IMR-90 (cell line): ENCODE results near the gene BLZF1. TPM values are rescaled to one million over a fixed set of nuclear protein-coding genes. Genes with fewer than 3 reads are reported as not detected.

Experiments
- ATAC-seq: fragments of 200-7000 bp; cut with Tn5 transposase; 2 replicates; pipeline ENCODE4 v1.9.1; 2020; ENCODE audit warnings: low read depth, mild to moderate bottlenecking, moderate library complexity
- BruUV-seq: library from RNA; stranded (reverse); fragments of 400-500 nt; replicated peaks from 2 replicates; lab custom pipeline; 2021; lab: Mats Ljungman, UMichigan
- CTCF ChIA-PET: fragments of 300-600 bp; formaldehyde crosslinking; extraction: SDS; loops from one replicate; lab custom pipeline; 2021; ENCODE audit warnings: antibody characterized with exemption; lab: Yijun Ruan, JAX
- POLR2A ChIA-PET: fragments of 300-600 bp; sonication (Branson Sonifier 250); formaldehyde crosslinking; loops from one replicate; lab custom pipeline; 2022; ENCODE audit warnings: antibody characterized with exemption; ENCODE audit not compliant: unreplicated experiment; lab: Charles Lee
- DNase-seq: peaks from one replicate; pipeline ENCODE4 v3.0.0; 2013
- H2AFZ ChIP-seq: replicated peaks from 2 replicates; pipeline ENCODE3; 2013; ENCODE audit warnings: low read length, mild to moderate bottlenecking; ENCODE audit not compliant: poor library complexity
- H2AK5ac ChIP-seq: 2 replicates; pipeline ENCODE4 v1.6.1; 2013; ENCODE audit warnings: low read depth, low read length, inconsistent platforms
- H2AK9ac ChIP-seq: replicated peaks from 2 replicates; pipeline ENCODE3; 2013; ENCODE audit warnings: mild to moderate bottlenecking, low read depth, low read length, moderate library complexity; ENCODE audit not compliant: poor library complexity
- H2BK120ac ChIP-seq: 2 replicates; pipeline ENCODE4 v1.6.1; 2013; ENCODE audit warnings: low read depth, low read length, inconsistent platforms
- H2BK15ac ChIP-seq: 3 replicates; pipeline ENCODE4 v1.6.1; 2013; ENCODE audit warnings: low read depth, low read length, inconsistent platforms
- H2BK20ac ChIP-seq: 2 replicates; pipeline ENCODE4 v1.6.1; 2013; ENCODE audit warnings: low read depth, mild to moderate bottlenecking, inconsistent platforms, low read length, moderate library complexity
- H2BK5ac ChIP-seq: 2 replicates; pipeline ENCODE4 v1.6.1; 2013; ENCODE audit warnings: mild to moderate bottlenecking, low read depth, low read length, inconsistent platforms; ENCODE audit not compliant: poor library complexity, severe bottlenecking
- H3K14ac ChIP-seq: replicated peaks from 2 replicates; pipeline ENCODE4 v1.6.1; 2013; ENCODE audit warnings: low read depth, low read length, inconsistent platforms
- H3K18ac ChIP-seq: 2 replicates; pipeline ENCODE4 v1.6.1; 2013; ENCODE audit warnings: low read depth, low read length, control low read depth
- H3K23ac ChIP-seq: 2 replicates; pipeline ENCODE4 v1.6.1; 2013; ENCODE audit warnings: low read depth, low read length, inconsistent platforms
- H3K27ac ChIP-seq: 2 replicates; pipeline ENCODE4 v1.5.1; 2013; ENCODE audit warnings: mild to moderate bottlenecking, control low read depth, low read length; ENCODE audit not compliant: insufficient read depth
- H3K27me3 ChIP-seq: 2 replicates; pipeline ENCODE4 v1.6.1; 2013; ENCODE audit warnings: low read length; ENCODE audit not compliant: control insufficient read depth, insufficient read depth
- H3K36me3 ChIP-seq: 2 replicates; pipeline ENCODE4 v1.6.1; 2013; ENCODE audit warnings: low read length, mixed read lengths; ENCODE audit not compliant: control insufficient read depth, insufficient read depth
- H3K4ac ChIP-seq: 2 replicates; pipeline ENCODE4 v1.6.1; 2013; ENCODE audit warnings: low read depth, low read length, inconsistent platforms
- H3K4me1 ChIP-seq: 2 replicates; pipeline ENCODE4 v1.6.1; 2013; ENCODE audit warnings: low read length, mixed read lengths; ENCODE audit not compliant: control insufficient read depth, insufficient read depth
- H3K4me2 ChIP-seq: 2 replicates; pipeline ENCODE4 v1.6.1; 2013; ENCODE audit warnings: low read depth, mild to moderate bottlenecking, control low read depth, low read length, moderate library complexity
- H3K4me3 ChIP-seq: 2 replicates; pipeline ENCODE4 v1.5.1; 2013; ENCODE audit warnings: low read depth, mild to moderate bottlenecking, control low read depth, low read length, moderate library complexity; ENCODE audit not compliant: insufficient read depth
- H3K56ac ChIP-seq: 2 replicates; pipeline ENCODE4 v1.6.1; 2013; ENCODE audit warnings: low read length, inconsistent platforms; ENCODE audit not compliant: insufficient read depth; ENCODE audit errors: extremely low read depth
- H3K79me1 ChIP-seq, 2 experiments: 2 replicates each; pipeline ENCODE4 v1.6.1; 2013; ENCODE audit warnings: low read length in 2 of 2, inconsistent platforms in 1 of 2, low read depth in 1 of 2
- H3K9ac ChIP-seq: 2 replicates; pipeline ENCODE4 v1.6.1; 2013; ENCODE audit warnings: low read depth, low read length, control low read depth
- H3K9me1 ChIP-seq: 2 replicates; pipeline ENCODE4 v1.6.1; 2013; ENCODE audit warnings: low read length, inconsistent platforms; ENCODE audit not compliant: insufficient read depth
- H3K9me3 ChIP-seq: 2 replicates; pipeline ENCODE4 v1.6.1; 2013; ENCODE audit warnings: low read length; ENCODE audit not compliant: control insufficient read depth, insufficient read depth
- H4K20me1 ChIP-seq: 2 replicates; pipeline ENCODE4 v1.6.1; 2013; ENCODE audit warnings: low read length, inconsistent platforms; ENCODE audit not compliant: insufficient read depth
- H4K5ac ChIP-seq: 2 replicates; pipeline ENCODE4 v1.6.1; 2013; ENCODE audit warnings: mild to moderate bottlenecking, low read depth, low read length, control low read depth
- H4K8ac ChIP-seq, 2 experiments: 2 replicates each; pipeline ENCODE4 v1.6.1; 2013; ENCODE audit warnings: low read depth in 2 of 2, low read length in 2 of 2, control low read depth in 1 of 2, inconsistent platforms in 1 of 2
- H4K91ac ChIP-seq: 2 replicates; pipeline ENCODE4 v1.6.1; 2013; ENCODE audit warnings: low read depth, low read length, inconsistent platforms; ENCODE audit not compliant: insufficient read depth
- CEBPB ChIP-seq: IDR thresholded peaks from 2 replicates; pipeline ENCODE4 v1.6.1; 2012; ENCODE audit warnings: low read depth, low read length, improper control_type of control experiment
- CHD1 ChIP-seq: IDR thresholded peaks from 2 replicates; pipeline ENCODE4 v1.6.1; 2012; ENCODE audit warnings: low read depth, low read length, improper control_type of control experiment
- FOS ChIP-seq: fragments of 150-350 bp; IDR thresholded peaks from 2 replicates; pipeline ENCODE4 v1.6.1; 2016; ENCODE audit warnings: low read depth, low read length
- MAZ ChIP-seq: IDR thresholded peaks from 2 replicates; pipeline ENCODE4 v1.6.1; 2012; ENCODE audit warnings: low read depth, mild to moderate bottlenecking, low read length, improper control_type of control experiment, moderate library complexity, borderline replicate concordance
- MXI1 ChIP-seq: IDR thresholded peaks from 2 replicates; pipeline ENCODE4 v1.6.1; 2012; ENCODE audit warnings: low read depth, mild to moderate bottlenecking, low read length, moderate library complexity, borderline replicate concordance
- RAD21 ChIP-seq: IDR thresholded peaks from 2 replicates; pipeline ENCODE4 v1.6.1; 2012; ENCODE audit warnings: low read length, improper control_type of control experiment
- RFX5 ChIP-seq: IDR thresholded peaks from 2 replicates; pipeline ENCODE4 v1.8.0; 2012; ENCODE audit warnings: low read depth, mild to moderate bottlenecking, low read length, moderate library complexity
- SMC3 ChIP-seq: fragments of 150-350 bp; IDR thresholded peaks from 2 replicates; pipeline ENCODE4 v1.6.1; 2016; ENCODE audit warnings: low read depth, mild to moderate bottlenecking, antibody characterized with exemption, low read length, moderate library complexity
- WGBS, 2 experiments: methylation state at CpG; one replicate each; pipeline versions ENCODE4 v1.1.5 to v1.1.7; 2013; ENCODE audit warnings: missing lambda C conversion rate in 2 of 2; ENCODE audit not compliant: insufficient read length in 1 of 2; ENCODE audit errors: extremely low coverage in 2 of 2; 5-methylcytosine and 5-hydroxymethylcytosine counted together
- dilution Hi-C: fragments of 300-500 bp; cut with HindIII; formaldehyde crosslinking; loops from one replicate; pipeline ENCODE4 v1.14.3; 2018; ENCODE audit warnings: low sequenced_read_pairs; ENCODE audit not compliant: unreplicated experiment
- in situ Hi-C: fragments of 300-500 bp; cut with MboI; formaldehyde crosslinking; loops from 3 replicates; pipeline ENCODE4 v1.14.3; 2019; ENCODE audit warnings: low sequenced_read_pairs, inconsistent platforms, mixed read lengths
- intact Hi-C: fragments of 100-400 bp; cut with micrococcal nuclease; formaldehyde crosslinking; loops from 2 replicates; pipeline ENCODE4 v1.10.0; 2022
- polyA plus RNA-seq, 3 experiments: library from polyadenylated mRNA; depleted of rRNA; stranded (reverse); fragments of >200 nt; gene quantifications; 2 replicates each; pipeline ENCODE4 v1.2.3, GENCODE V29; 2012; ENCODE audit warnings: low replicate concordance in 1 of 3
- total RNA-seq: library from RNA; depleted of rRNA; stranded (reverse); fragments of >200 nt; gene quantifications from 2 replicates; pipeline ENCODE4 v1.2.3, GENCODE V29; 2012
- TF ChIP-seq, protein P1 (sequence below): fragments of 150-350 bp; IDR thresholded peaks from 2 replicates; pipeline ENCODE4 v1.6.1; 2016; ENCODE audit warnings: low read depth, mild to moderate bottlenecking, low read length, moderate library complexity, borderline replicate concordance

The BLZF1 gene
- total and polyA plus RNA-seq, 2 of the 4 experiments (the other 2 are of a cell fraction): 14.2 to 24.2 TPM

DNA sequence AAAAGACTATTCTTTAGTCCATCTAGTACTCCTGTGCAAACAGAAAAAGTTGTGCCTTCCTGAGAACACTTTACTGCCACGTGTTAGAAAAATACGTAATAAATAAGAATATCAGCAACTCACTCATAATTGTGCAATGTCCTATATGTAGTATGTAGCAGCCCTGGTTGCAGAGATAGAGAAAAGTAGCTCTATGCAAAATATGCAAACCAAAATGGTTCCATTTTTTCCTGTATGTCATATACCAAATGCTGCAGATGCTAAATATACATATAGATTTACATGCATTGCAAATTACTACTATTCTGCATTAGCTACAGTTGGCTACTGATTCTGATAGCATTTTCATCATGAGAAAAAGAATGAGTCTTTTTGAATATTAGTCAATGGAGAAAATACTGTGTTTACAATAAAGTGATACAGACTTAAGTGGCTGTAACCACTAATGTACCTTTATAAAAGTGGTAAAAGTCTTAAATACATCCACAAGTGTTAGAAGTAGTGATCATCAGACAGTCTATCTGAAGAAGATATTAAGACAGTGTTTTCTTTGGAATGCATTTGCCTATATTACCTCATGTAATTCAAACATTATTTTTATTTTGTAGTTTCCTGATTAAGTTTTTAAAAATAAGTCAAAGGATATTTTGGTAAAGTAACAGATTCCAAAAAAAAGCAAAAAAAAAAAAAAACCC is 20.2 kb upstream of the BLZF1 start:
- no peak overlapping the region for H3K27ac ChIP-seq
- no peaks in the 10 kb centered on the region for H3K4me1 ChIP-seq
- dilution Hi-C loops (no loop called here), intact Hi-C loops (loop anchor here (1.0 to 10.0 kb wide), 5 partner anchors 241 to 1005 kb away; partner anchors contain the start of gene ATP1B1), in situ Hi-C loops (loop anchor here (10.0 kb wide), 1 partner anchor 913 kb away; no protein-coding TSS in a partner anchor)
- no peak overlapping the region for H4K8ac ChIP-seq
- TF ChIP-seq RFX5 (no peak), MAZ (no peak), CHD1 (no peak), MXI1 (no peak), RAD21 (no peak), FOS (no peak), SMC3 (no peak), CEBPB (no peak)
- TF ChIP-seq, protein P1, sequence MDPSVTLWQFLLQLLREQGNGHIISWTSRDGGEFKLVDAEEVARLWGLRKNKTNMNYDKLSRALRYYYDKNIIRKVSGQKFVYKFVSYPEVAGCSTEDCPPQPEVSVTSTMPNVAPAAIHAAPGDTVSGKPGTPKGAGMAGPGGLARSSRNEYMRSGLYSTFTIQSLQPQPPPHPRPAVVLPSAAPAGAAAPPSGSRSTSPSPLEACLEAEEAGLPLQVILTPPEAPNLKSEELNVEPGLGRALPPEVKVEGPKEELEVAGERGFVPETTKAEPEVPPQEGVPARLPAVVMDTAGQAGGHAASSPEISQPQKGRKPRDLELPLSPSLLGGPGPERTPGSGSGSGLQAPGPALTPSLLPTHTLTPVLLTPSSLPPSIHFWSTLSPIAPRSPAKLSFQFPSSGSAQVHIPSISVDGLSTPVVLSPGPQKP: no peak
- no TSS peak for BruUV-seq
- H2BK15ac ChIP-seq: no peak overlapping the region
- no peaks in the 10 kb centered on the region for H3K27me3 ChIP-seq
- H2BK120ac ChIP-seq: no peak overlapping the region
- CTCF ChIA-PET: interaction anchor here (0.6 to 2.0 kb wide), 23 partner anchors 13 to 908 kb away, joined by 3 to 18 read pairs (median 4); partner anchors contain the start of genes ATP1B1 and NME7
- H3K9ac ChIP-seq: no peak overlapping the region
- H3K79me1 ChIP-seq: 0 out of 4 replicates have a peak, but pooled peaks cover 0 to 3% of the 10 kb centered on the region in 2 experiments
- H3K4ac ChIP-seq: no peak overlapping the region
- H3K56ac ChIP-seq: no peak overlapping the region
- H3K4me2 ChIP-seq: no peak overlapping the region
- H4K5ac ChIP-seq: no peak overlapping the region
- WGBS, 2 experiments: no CpG with 5 or more reads among the region's 2 CpGs
- no peak overlapping the region for H2AFZ ChIP-seq
- no peak for ATAC-seq
- POLR2A ChIA-PET: no interaction called here
- no peaks in the 10 kb centered on the region for H3K36me3 ChIP-seq
- H3K14ac ChIP-seq: no peak overlapping the region
- H3K9me1 ChIP-seq: no peaks in the 10 kb centered on the region
- H4K20me1 ChIP-seq: no peaks in the 10 kb centered on the region
- no peaks in the 10 kb centered on the region for H3K9me3 ChIP-seq
- no peak for DNase-seq
- H2BK5ac ChIP-seq: no peak overlapping the region
- H3K23ac ChIP-seq: no peak overlapping the region
- no peak overlapping the region for H2AK5ac ChIP-seq
- no peak overlapping the region for H4K91ac ChIP-seq
- no peak overlapping the region for H3K18ac ChIP-seq
- no peak overlapping the region for H2AK9ac ChIP-seq
- no peak overlapping the region for H2BK20ac ChIP-seq
- H3K4me3 ChIP-seq: no peak overlapping the region
